ENCODE data around the gene ZFYVE26.

ZFYVE26 gene

GRCh38 chr14:67787673-67788072 is 28.7 kb downstream of the ZFYVE26 start:
- in situ Hi-C loops (cut with MboI; ENCODE audit: low pct_unique_long_range_greater_than_20kb, low sequenced_read_pairs, unreplicated experiment) = no loop called here
- no peak for DNase-seq (ENCODE audit: low spot score)
- no peak for TF ChIP-seq CTCF (IDR thresholded peaks at IDR 0.05; ENCODE audit: extremely low read depth, insufficient read depth, missing control alignments)

- no peak for TF ChIP-seq CTCF (IDR thresholded peaks at IDR 0.05; ENCODE audit: extremely low read depth, insufficient read depth, missing control alignments)
- DNase-seq (ENCODE audit: low spot score) = no peak
- in situ Hi-C loops (cut with MboI; ENCODE audit: low pct_unique_long_range_greater_than_20kb, low sequenced_read_pairs, unreplicated experiment) = no loop called here
Observed at GRCh38 chr14:67785270-67786109, 30.9 kb downstream of the ZFYVE26 start.

GRCh38 chr14:67784244-67784823 is 32.1 kb downstream of the ZFYVE26 start:
- DNase-seq (ENCODE audit: low spot score) = no peak
- in situ Hi-C loops (cut with MboI; ENCODE audit: low pct_unique_long_range_greater_than_20kb, low sequenced_read_pairs, unreplicated experiment) = no loop called here
- TF ChIP-seq CTCF (IDR thresholded peaks at IDR 0.05; ENCODE audit: extremely low read depth, insufficient read depth, missing control alignments) = no peak

GRCh38 chr14:67782090-67782489 is 34.3 kb downstream of the ZFYVE26 start:
- no peak for TF ChIP-seq CTCF (IDR thresholded peaks at IDR 0.05; ENCODE audit: extremely low read depth, insufficient read depth, missing control alignments)
- no peak for DNase-seq (ENCODE audit: low spot score)
- in situ Hi-C loops (cut with MboI; ENCODE audit: low pct_unique_long_range_greater_than_20kb, low sequenced_read_pairs, unreplicated experiment) = no loop called here

- DNase-seq (ENCODE audit: low spot score) = no peak
- no peak for TF ChIP-seq CTCF (IDR thresholded peaks at IDR 0.05; ENCODE audit: extremely low read depth, insufficient read depth, missing control alignments)
Observed at GRCh38 chr14:67778792-67779191, 37.6 kb downstream of the ZFYVE26 start.

GRCh38 chr14:67776653-67777322 is 39.6 kb downstream of the ZFYVE26 start:
- DNase-seq (ENCODE audit: low spot score) = no peak
- no peak for TF ChIP-seq CTCF (IDR thresholded peaks at IDR 0.05; ENCODE audit: extremely low read depth, insufficient read depth, missing control alignments)
- in situ Hi-C loops (cut with MboI; ENCODE audit: low pct_unique_long_range_greater_than_20kb, low sequenced_read_pairs, unreplicated experiment) = no loop called here

More at GRCh38 chr14:67778792-67779191, 37.6 kb downstream of the ZFYVE26 start:
- in situ Hi-C loops (cut with MboI; ENCODE audit: low pct_unique_long_range_greater_than_20kb, low sequenced_read_pairs, unreplicated experiment) = no loop called here

All from GM13977 (cell line).